Dendritic cell treated with granulocyte-macrophage colony-stimulating factor and Interleukin-4, amounts not matched to agents 40 ng/mL and 50 ng/mL, for 4 days (primary cell): ENCODE measurements around the gene UBR1.

Source experiments
- H3K27ac Mint-ChIP-seq: one replicate; pipeline ENCODE4 v1.8.0; 2022; ENCODE audit warnings: mild to moderate bottlenecking, mixed read lengths
- H3K27me3 Mint-ChIP-seq: one replicate; pipeline ENCODE4 v1.8.0; 2022; ENCODE audit warnings: mild to moderate bottlenecking, mixed read lengths
- H3K36me3 Mint-ChIP-seq: one replicate; pipeline ENCODE4 v1.8.0; 2022; ENCODE audit warnings: low read depth, mixed read lengths
- H3K4me1 Mint-ChIP-seq: one replicate; pipeline ENCODE4 v1.8.0; 2022; ENCODE audit warnings: low read depth, mixed read lengths
- H3K4me3 Mint-ChIP-seq: one replicate; pipeline ENCODE4 v1.8.0; 2022; ENCODE audit warnings: mild to moderate bottlenecking, moderate library complexity, mixed read lengths
- H3K9me3 Mint-ChIP-seq: one replicate; pipeline ENCODE4 v1.8.0; 2022; ENCODE audit warnings: mixed read lengths
- intact Hi-C: fragments of 100-400 bp; cut with micrococcal nuclease; formaldehyde crosslinking; loops from one replicate; pipeline ENCODE4 v1.15.0; 2022

The UBR1 gene

DNA sequence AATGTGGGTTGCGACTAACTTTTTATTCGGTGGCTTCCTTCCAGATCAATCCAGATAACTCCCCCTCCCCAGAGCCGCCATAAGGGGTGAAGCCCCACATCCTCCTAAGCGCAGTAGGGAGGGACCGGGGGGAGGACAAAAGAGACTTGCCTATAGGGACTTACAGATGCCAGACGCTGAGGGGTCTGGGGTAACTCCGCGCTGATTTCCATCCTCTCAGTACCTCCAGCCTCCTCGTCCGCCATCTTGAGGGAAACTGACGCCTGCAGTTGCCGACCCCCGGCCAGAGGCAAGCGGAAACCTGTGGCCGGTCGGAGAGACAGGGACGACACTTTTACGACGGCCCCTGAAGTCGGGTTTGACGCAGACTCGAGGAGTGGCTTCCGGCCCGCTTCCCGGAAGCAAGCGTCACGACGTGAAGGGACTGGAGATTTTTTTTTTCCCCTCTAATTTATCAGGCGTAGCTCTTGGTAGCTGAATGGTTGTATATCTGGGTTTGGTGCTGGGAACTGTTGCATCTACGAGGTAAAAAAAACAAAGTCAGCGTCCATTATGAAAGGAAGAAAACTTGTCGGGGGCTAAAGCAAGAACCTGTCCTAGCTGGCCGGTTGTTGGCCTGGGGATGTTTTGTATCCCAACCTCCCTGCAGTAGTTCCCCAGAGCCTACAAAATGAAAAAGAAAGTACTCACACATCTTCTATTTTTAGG lies at the start of gene UBR1:
Gene UBR1 (minus strand): TSS at position 261 of the 708 bp plus-strand sequence. CDS start 16 bp downstream, at position 245.
- H3K36me3 Mint-ChIP-seq, result peaks cover 18% of the 10 kb centered on the region
- H3K4me3 Mint-ChIP-seq, result peak within 1 kb of the TSS; percentile 98
- no peaks in the 10 kb centered on the region for H3K9me3 Mint-ChIP-seq
- H3K27ac Mint-ChIP-seq, result peak within 1 kb of the TSS; percentile 98
- H3K4me1 Mint-ChIP-seq, result peaks cover 31% of the 10 kb centered on the region
- no peaks in the 10 kb centered on the region for H3K27me3 Mint-ChIP-seq
- intact Hi-C loops, result loop anchor here (10.0 kb wide), 1 partner anchor 79 kb away; the partner anchor contains the start of gene CCNDBP1

DNA sequence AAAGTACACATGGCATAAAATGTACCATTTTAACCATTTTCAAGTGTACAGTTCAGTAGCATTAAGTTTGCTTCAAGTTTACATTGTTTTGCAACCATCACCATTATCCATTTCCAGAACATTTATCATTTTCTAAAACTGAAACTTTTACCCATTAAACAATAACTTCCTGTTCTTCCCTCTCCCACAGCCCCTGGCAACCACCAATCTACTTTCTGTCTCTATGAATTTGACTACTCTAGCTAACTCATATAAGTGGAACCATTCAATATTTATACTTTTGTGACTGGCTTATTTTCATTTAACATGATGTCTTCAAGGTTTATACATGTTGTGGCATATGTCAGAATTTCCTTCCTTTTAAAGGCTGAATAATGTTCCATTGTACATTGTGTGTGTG lies 47.4 kb upstream of the UBR1 start:
- no peak overlapping the region for H3K4me3 Mint-ChIP-seq
- intact Hi-C loops, result no loop called here
- H3K27me3 Mint-ChIP-seq, result no peaks in the 10 kb centered on the region
- H3K36me3 Mint-ChIP-seq, result peaks cover 84% of the 10 kb centered on the region
- peaks cover 5% of the 10 kb centered on the region for H3K4me1 Mint-ChIP-seq
- no peaks in the 10 kb centered on the region for H3K9me3 Mint-ChIP-seq
- H3K27ac Mint-ChIP-seq, result no peak overlapping the region

DNA sequence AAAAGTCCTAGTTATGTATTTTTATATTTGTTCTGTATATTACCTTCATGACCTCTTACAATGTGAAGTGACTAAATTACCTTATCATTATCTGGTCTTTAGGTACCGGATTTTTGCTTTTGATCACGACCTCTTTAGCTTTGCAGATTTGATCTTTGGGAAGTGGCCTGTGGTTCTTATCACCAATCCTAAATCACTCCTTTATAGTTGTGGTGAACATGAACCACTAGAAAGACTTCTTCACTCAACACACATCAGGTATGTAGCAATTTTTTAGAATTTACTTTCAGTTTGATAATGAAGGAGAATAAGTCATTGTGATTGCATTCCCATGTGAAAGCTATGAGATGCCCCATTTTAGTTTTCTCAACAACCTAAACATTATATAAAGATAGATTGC lies 45.9 kb upstream of the UBR1 start:
- H3K27ac Mint-ChIP-seq, result no peak overlapping the region
- intact Hi-C loops, result no loop called here
- H3K4me1 Mint-ChIP-seq, result peaks cover 5% of the 10 kb centered on the region
- H3K27me3 Mint-ChIP-seq, result no peaks in the 10 kb centered on the region
- H3K36me3 Mint-ChIP-seq, result peaks cover 83% of the 10 kb centered on the region
- H3K4me3 Mint-ChIP-seq, result no peak overlapping the region
- no peaks in the 10 kb centered on the region for H3K9me3 Mint-ChIP-seq

DNA sequence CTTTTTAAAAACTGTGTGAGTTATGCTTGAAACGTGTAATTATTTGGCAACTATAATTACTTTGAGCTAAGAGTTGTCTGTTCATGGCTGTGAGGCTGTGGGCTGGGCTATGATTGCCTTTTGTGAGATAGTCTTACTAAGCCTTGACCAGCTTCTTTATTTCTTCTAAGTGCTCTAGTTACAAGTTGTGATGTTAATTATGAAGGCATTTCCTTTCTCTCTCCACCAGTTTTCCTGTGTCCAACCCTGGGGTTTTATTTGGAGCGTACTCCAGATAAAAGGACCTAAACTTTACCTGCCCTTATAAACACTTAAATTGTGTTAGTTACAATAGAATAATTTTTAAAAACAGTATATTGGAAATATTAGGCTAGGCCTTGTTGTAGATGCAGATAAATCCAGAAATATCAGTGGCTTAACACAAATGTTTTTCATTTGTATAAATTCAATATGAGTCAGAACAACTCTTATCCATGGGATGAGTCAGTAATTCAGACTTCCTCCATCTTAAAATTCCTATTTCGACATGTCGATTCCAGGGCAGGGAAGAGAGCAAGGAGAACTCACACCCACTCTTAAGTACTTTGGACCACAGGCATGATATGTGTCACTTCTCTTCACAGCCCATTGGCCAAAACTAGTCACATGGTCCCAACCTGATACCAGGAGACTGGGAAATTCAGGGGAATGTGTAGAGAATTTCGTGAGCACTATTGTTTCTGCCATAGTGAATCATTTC lies 44.5 kb upstream of the UBR1 start:
- Mint-ChIP-seq H3K27me3 (no peaks in the 10 kb centered on the region), H3K4me3 (no peak overlapping the region), H3K4me1 (peaks cover 12% of the 10 kb centered on the region), H3K9me3 (no peaks in the 10 kb centered on the region), H3K36me3 (peaks cover 85% of the 10 kb centered on the region), H3K27ac (no peak overlapping the region)
- intact Hi-C loops, result no loop called here

DNA sequence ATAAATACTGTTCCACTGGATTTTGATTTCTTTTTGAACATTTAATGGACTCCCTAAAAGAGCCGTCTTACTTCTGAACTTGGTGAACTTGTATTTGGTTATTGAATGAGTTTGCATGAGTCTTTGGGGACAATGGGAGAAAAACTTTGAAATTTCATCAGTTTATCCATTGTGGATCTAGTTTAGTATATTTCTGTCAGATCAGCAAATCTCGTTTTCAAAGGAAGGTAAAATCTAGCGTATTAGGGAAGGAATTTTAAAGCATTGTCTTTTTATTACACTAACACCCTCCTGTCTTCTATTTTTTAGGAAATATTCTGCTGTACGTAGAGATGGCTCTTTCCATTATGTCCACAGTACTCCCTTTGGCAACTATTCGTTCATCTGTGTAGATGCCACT lies 40.3 kb upstream of the UBR1 start:
- no peaks in the 10 kb centered on the region for H3K9me3 Mint-ChIP-seq
- peaks cover 46% of the 10 kb centered on the region for H3K36me3 Mint-ChIP-seq
- H3K4me3 Mint-ChIP-seq, result no peak overlapping the region
- H3K27ac Mint-ChIP-seq, result peak overlapping the region; percentile 43
- peaks cover 25% of the 10 kb centered on the region for H3K4me1 Mint-ChIP-seq
- intact Hi-C loops, result loop anchor here (10.0 kb wide), 1 partner anchor 51 kb away; no protein-coding TSS in a partner anchor
- no peaks in the 10 kb centered on the region for H3K27me3 Mint-ChIP-seq

DNA sequence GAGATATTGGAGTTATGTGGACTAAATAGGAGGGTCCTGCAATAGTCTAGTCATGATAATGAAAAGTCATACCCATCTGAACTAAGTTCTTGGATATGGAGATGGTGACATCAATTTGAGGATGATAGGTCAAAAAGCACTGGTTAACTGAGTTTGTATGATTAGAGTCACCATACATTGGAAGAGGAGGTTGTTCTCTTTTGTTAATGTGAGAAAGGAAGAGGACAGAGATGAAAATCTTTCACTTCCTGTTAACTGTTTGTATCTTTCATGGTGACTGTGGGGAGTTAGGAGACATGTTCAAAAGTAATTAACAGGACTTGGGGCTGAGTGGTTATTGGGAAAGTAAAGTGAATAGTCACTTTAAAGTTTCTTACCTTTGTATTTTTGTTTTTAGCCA lies 38.7 kb upstream of the UBR1 start:
- H3K27ac Mint-ChIP-seq, result peak overlapping the region; percentile 42
- H3K9me3 Mint-ChIP-seq, result no peaks in the 10 kb centered on the region
- peaks cover 25% of the 10 kb centered on the region for H3K4me1 Mint-ChIP-seq
- H3K27me3 Mint-ChIP-seq, result no peaks in the 10 kb centered on the region
- intact Hi-C loops, result loop anchor here (10.0 kb wide), 1 partner anchor 50 kb away; no protein-coding TSS in a partner anchor
- H3K36me3 Mint-ChIP-seq, result peaks cover 48% of the 10 kb centered on the region
- no peak overlapping the region for H3K4me3 Mint-ChIP-seq

DNA sequence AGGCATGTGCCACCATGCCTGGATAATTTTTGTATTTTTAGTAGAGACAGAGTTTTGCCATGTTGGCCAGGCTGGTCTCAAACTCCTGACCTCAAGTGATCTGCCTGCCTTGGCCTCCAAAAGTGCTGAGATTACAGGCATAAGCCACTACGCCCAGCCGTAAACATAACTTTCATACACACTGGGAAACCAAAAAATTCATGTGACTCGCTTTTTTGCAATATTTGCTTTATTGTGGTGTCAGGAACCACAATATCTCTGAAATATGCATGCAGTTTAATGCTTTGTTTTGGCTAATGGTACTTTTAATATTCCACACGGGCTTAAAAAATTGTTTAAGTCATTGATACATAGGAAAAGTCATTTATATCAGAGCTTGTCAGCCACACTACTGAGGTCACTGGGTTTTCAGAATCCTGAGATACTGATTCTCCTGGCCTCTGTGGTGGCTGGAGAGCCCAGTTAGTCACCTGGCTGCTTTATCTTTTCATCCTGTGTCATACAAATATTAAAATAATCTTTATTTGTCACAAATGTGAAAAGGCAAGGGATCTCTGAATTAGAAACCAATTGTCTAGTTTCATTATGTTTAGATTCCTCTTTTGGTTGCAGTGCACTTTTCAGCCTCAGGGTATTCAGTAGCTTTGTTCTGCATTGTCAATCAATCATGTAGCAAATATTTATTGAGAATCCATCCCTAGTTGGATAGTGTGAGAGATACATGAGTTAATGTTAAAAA lies 37.5 kb upstream of the UBR1 start:
- no peaks in the 10 kb centered on the region for H3K9me3 Mint-ChIP-seq
- intact Hi-C loops, result loop anchor here (10.0 kb wide), 1 partner anchor 49 kb away; no protein-coding TSS in a partner anchor
- H3K4me1 Mint-ChIP-seq, result peaks cover 25% of the 10 kb centered on the region
- H3K4me3 Mint-ChIP-seq, result no peak overlapping the region
- H3K27me3 Mint-ChIP-seq, result no peaks in the 10 kb centered on the region
- peaks cover 48% of the 10 kb centered on the region for H3K36me3 Mint-ChIP-seq
- peak overlapping the region; percentile 42 for H3K27ac Mint-ChIP-seq

DNA sequence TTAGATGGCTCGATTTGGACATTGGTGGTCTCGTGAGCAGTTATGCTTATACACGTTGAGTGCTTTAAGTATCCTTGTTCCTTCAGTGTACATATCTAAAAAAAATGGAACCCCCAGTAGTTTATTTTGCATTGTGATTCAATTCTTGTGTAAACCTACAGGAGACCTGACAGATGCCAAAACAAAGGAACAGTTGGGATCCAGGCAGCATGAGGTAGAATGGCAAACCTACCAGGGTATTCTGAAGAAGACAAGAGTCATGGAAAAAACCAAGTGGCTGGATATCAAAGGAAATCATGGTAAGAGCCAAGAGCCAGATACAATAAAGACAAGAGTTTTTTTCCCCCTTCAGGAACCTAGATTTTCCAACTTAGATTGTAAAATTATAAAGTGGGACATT lies 29.5 kb upstream of the UBR1 start:
- no peak overlapping the region for H3K4me3 Mint-ChIP-seq
- H3K27ac Mint-ChIP-seq, result no peak overlapping the region
- H3K36me3 Mint-ChIP-seq, result peaks cover 63% of the 10 kb centered on the region
- no peaks in the 10 kb centered on the region for H3K9me3 Mint-ChIP-seq
- peaks cover 17% of the 10 kb centered on the region for H3K4me1 Mint-ChIP-seq
- intact Hi-C loops, result no loop called here
- H3K27me3 Mint-ChIP-seq, result no peaks in the 10 kb centered on the region

DNA sequence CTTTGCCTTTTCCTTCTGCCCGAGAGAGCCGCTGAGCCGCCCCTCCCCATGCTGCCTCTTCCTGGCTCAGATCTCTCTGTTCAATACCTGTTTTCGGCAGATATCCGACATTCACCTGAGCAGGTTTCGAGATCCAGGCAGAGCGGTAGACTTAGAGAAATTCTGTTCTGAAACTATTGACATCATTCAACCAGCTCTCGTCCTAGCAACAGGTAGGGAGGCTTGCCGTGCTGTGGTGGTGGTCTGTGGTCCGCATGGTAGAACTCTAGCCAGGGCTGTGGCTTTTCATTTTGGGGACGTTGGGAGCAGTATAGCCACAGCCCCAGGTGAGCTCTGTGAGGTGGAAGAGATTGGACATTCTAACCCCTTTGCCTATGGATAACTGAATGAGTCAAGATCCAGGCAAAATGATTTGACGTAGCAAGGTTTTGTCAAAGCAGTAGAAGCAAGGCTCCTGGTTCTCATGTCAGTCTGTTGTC lies 28.4 kb upstream of the UBR1 start:
- Mint-ChIP-seq H3K36me3 (peaks cover 51% of the 10 kb centered on the region), H3K4me1 (peaks cover 25% of the 10 kb centered on the region), H3K27ac (peak overlapping the region; percentile 85), H3K4me3 (peak overlapping the region; percentile 76), H3K9me3 (peaks cover 6% of the 10 kb centered on the region), H3K27me3 (no peaks in the 10 kb centered on the region)
- intact Hi-C loops, result no loop called here

DNA sequence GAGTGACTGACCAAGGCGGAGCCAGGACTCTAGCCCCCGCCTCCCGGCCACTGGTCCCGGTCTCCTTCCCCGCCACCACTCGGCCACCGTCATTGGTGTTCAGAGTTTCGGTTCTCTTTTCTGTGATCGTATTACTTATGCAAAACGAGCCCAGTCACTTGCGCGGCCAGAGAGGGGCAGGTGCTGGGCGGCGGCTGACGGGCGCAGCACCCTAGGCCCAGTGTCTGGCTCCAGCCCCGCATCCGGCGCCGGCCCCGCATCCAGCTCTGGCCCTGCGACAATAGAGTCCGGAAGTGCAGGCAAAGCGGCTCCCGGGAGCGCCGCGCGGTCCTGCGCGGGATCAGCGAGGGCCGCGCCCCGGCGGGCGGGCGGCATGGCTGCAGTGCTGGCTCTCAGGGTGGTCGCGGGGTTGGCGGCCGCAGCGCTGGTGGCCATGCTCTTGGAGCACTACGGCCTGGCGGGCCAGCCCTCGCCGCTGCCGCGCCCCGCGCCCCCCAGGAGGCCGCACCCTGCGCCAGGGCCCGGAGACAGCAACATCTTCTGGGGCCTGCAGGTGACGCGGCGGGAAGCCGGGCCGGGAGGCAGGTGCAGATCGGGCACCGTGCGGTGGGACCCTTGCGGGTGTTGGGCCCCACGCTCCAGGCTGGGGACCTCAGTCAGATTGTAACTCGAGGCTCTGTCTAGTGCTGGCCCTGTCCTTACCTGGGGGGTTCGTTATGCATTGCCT lies 27.8 kb upstream of the UBR1 start, which contains the start of gene TMEM62:
Gene TMEM62 (plus strand): TSS at position 157 of the 727 bp plus-strand sequence. CDS start 217 bp downstream, at position 374.
- peak within 1 kb of the TSS; percentile 85 for H3K27ac Mint-ChIP-seq
- peak within 1 kb of the TSS; percentile 76 for H3K4me3 Mint-ChIP-seq
- intact Hi-C loops, result no loop called here

DNA sequence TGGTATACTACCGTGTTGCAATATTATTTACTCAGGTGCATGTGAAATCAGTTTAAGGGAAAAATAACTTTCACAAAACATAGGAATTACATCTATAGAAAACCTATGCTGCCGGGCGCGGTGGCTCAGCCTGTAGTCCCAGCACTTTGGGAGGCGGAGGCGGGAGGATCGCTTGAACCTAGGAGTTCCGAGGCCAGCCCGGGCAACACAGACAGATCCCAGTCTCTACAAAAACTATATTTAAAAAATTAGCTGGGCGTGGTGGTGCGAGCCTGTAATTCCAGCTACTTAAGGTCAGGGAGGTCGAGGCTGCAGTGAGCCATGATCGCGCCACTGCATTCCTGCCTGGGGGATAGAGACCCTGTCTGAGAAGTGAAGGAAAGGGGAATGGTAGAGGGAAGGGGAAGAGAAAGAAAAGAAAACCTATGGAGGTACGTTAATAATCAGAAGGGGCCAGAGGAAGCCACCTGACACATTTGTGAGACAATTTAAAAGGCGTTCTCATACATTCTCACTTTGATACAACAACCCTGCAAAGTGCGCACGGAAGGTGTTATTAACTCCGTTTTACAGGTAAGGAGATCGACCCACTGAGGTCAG lies 27.1 kb upstream of the UBR1 start:
- Mint-ChIP-seq H3K36me3 (peaks cover 39% of the 10 kb centered on the region), H3K27me3 (no peaks in the 10 kb centered on the region), H3K4me3 (peak overlapping the region; percentile 76), H3K9me3 (peaks cover 15% of the 10 kb centered on the region), H3K4me1 (peaks cover 38% of the 10 kb centered on the region), H3K27ac (peak overlapping the region; percentile 85)
- intact Hi-C loops, result no loop called here

More for the DNA sequence above, 27.8 kb upstream of the UBR1 start, which contains the start of gene TMEM62:
- peaks cover 45% of the 10 kb centered on the region for H3K36me3 Mint-ChIP-seq
- H3K27me3 Mint-ChIP-seq, result no peaks in the 10 kb centered on the region
- H3K4me1 Mint-ChIP-seq, result peaks cover 31% of the 10 kb centered on the region
- H3K9me3 Mint-ChIP-seq, result peaks cover 12% of the 10 kb centered on the region

DNA sequence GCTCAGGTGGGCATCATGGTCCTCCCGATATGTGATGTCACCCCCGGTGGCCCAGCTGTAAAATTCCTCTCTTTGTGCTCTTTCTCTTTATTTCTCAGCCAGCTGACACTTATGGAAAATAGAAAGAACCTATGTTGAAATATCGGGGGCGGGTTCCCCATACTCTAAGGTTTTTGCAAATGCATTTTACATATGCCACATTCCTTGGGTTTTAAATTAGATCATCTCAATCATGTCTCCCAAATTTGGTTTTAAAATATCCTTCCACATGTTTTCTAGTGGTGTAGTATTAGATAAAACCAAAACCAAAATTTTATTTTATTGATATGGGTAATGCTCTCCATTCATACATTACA lies 23.1 kb upstream of the UBR1 start:
- intact Hi-C loops, result no loop called here
- Mint-ChIP-seq H3K27ac (peak overlapping the region; percentile 57), H3K4me1 (peaks cover 49% of the 10 kb centered on the region), H3K4me3 (no peak overlapping the region), H3K27me3 (no peaks in the 10 kb centered on the region), H3K9me3 (peaks cover 15% of the 10 kb centered on the region), H3K36me3 (peaks cover 9% of the 10 kb centered on the region)
